NOMO-1 (cell line): ENCODE measurements around the gene DDX23.
"Not testable (repeated sequence)": the region's sequence is repeated elsewhere in the genome, so short reads cannot be mapped to it uniquely, and the experiment has no call there.

Source experiments
- DNase-seq, 2 experiments: peaks; one replicate each; lab custom pipeline; 2025; ENCODE audit not compliant: unreplicated experiment in 2 of 2; lab: John Stamatoyannopoulos, UW

Gene DDX23

DNA sequence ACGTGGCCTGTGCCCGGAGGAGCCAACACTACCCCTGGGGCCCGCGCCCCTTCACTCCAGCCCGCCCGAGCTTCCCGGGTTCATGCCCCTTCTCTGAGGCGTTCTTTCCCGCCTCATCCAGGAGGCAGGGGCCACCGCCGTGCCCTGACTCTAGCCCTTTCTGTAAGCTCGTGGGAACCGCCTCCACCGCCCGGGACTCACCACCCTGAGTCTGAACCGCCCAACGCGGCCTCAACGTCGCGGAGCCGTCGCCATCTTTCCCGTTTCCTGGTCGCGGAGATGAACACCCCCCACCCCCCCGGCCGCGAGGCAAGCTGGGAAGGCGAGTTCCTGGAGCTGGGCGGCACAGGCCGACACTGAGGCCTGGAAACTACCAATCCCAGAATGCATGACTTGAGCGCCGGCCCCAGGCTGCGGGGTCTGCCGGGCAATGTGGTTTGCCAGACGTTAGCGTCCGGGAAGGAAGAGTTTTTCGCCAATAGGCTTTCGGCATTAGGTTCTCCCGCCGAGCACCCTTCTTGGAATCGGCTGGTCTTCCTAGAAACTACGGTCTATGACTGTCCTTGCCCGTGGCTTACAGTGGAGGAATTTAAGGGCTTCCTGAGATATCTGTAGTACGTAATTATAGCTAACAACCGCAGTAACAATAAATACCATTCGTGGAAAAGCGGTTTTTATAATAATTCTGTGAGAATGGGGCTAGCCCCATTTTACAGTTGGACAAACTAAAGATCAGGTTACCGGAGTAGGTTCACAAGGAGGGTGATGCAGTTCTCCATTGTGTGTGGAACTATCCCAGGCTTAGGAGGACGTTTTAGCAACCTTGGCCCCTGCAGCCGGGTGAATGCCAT lies at the start of gene DDX23:
DDX23 (minus strand) TSS at position 281 of the 851 bp plus-strand sequence. CDS start 6,381 bp downstream, outside the sequence.
- DNase-seq = peak; percentile 97 to 99

GRCh38 chr12:48901278-48901677 lies 49.3 kb upstream of the DDX23 start:
- no peak for DNase-seq

DNA sequence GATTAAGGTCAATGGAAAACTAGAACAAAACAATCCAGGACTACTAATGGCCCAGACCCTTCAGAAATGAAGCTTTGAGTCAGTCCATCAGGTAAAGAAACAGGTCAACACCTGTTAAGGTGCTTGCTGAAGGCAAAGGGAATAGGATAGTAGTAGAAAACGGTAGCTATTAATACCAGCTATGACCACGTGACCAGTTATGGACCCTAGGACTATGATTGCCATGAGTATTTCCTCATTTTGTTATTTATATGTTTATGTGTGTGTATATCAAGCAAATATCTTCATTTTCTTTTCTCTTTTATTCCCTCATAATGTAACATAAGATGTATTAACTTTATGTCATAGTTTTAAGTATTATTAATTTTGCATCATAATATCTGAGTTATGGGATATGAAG lies 47.7 kb upstream of the DDX23 start:
- DNase-seq = no peak

DNA sequence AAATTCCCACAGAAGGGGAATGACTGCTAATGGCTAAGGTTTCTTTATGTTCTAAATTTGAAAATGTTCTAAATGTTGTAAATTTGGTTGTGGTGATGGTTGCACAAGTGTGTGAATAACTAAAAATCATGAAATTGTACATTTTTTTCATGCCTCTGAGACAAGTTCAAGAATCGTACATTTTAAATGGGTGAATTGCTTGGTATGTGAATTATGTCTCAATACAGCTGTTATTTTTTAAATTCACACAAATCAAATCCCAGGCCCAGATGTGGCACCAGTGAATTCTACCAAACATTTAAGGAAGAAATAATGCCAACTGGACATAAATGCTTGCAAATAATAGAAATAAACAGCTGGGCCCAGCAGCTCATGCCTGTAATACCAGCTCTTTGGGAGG lies 42.3 kb upstream of the DDX23 start:
- no peak for DNase-seq

- peak; percentile 48 to 70 for DNase-seq
Measured at GRCh38 chr12:48890657-48891418, 38.9 kb upstream of the DDX23 start.

GRCh38 chr12:48889679-48890078 lies 37.7 kb upstream of the DDX23 start:
- no peak for DNase-seq

DNA sequence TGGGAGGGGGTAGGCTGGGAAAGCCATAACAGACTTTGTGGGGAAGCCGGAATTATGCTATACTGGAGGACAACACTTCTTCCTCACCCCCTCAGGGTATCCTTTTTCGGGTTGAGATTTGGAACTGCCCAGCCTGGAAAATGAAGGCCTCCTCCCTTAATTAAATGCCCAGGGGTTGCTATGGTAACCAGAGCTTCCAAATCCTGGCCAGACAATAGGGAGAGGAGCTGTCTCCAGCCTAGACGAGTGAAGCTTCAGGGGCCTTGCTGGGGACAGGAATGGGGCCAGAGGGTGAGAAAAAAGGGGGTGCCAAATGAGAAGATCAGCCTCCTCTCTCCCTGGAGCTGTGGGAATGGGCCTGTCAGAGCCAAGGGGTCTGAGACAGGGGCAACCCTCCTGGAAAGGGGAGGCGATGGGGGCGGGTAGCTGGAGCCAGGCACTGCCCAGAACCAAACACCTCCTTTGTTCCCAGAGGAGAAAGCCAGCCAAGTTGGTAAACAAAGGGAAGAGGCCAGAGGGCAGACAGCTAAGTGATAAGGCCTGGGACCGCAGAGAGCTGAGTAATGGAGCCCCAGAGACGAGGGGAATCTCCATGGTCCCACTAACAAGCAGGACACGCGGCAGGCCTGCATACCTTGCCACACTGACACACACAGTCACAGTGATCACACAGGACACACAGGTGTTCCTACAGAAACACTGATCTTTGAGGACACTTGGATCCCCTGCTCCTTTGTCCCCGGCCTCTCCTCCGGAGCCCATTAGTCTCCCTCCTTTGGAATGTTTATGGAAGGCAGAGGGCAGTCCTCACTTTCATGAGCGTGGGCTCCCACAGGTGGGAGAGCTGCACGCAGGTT lies 31.6 kb upstream of the DDX23 start:
- DNase-seq = no peak

GRCh38 chr12:48882972-48883304 lies 31.0 kb upstream of the DDX23 start:
- DNase-seq = no peak

- DNase-seq = no peak
Measured at GRCh38 chr12:48882315-48882687, 30.3 kb upstream of the DDX23 start.

DNA sequence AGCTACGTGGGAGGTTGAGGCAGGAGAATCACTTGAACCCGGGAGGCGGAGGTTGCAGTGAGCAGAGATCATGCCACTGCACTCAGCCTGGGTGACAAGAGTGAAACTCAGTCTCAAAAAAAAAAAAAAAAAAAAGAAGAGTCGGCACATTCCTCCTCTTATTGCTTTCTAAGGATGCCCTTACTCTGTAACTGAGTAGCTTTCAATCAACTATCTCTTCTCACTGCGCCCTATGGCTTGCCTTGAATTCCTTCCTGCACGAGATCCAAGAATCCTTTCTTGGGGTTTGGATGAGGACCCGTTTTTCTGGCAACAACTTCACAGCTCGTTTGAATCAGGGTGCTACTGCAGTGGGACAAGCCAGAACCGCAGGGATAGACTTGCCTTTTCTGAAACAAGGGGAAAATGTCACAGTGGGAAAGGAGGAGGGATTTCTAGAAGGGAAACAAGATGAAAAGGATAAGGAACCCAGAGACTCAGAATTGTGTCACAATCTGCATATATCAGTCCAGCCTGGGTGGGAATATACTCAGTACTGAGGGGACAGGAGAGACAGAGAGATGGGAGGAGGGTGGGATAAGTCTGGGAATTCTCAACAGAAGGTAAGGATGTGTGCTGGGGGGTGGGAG lies 29.8 kb upstream of the DDX23 start:
- no peak for DNase-seq

- DNase-seq = no peak
Measured at GRCh38 chr12:48880647-48881046, 28.7 kb upstream of the DDX23 start.

GRCh38 chr12:48878548-48878947 lies 26.6 kb upstream of the DDX23 start:
- DNase-seq = no peak

DNA sequence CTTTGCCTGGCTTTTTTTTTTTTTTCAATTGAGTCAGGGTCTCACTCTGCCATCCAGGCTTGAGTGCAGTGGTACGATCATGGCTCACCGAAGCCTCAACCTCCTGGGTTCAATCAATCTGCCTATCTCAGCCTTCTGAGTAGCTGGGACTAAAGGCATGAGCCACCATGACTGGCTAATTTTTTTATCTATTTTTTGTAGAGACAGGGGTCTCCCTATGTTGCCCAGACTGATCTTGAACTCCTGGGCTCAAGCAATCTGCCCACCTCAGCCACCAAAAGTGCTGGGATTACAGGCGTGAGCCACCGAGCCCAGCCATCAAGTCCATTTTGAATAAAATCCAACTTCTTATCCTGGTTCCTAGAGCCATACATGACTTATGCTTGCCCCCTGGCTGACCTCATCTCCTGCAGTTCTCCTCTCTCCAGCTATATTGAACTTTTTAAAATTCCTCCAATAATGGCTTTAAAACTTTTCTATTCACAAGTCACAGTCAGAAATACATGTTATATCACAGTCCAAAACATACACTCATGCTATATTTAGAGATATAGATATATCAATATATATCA lies 24.1 kb upstream of the DDX23 start:
- no peak for DNase-seq

GRCh38 chr12:48873534-48873933 lies 21.6 kb upstream of the DDX23 start:
- DNase-seq = not testable (repeated sequence)

- no peak for DNase-seq
Measured at GRCh38 chr12:48873096-48873495, 21.1 kb upstream of the DDX23 start.

DNA sequence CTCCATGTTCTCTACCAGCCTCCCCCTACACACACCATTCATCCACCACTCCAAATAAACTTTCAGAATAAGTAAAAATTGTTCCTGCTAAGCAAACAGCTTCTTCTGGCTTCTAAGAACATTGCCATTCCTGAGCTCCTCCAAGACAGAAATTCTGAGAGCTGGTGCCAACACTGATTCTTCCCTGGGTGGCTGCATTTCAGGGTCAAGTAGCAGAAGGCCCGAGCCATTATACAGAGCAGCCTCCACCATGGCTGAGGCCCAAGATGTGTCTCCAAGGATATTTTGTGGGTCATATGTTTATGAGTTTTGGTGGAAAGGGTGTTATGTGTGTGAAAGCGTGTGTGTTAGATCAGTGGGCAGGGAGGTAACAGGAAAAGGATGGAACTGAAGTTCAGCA lies 17.2 kb upstream of the DDX23 start:
- DNase-seq = no peak

DNA sequence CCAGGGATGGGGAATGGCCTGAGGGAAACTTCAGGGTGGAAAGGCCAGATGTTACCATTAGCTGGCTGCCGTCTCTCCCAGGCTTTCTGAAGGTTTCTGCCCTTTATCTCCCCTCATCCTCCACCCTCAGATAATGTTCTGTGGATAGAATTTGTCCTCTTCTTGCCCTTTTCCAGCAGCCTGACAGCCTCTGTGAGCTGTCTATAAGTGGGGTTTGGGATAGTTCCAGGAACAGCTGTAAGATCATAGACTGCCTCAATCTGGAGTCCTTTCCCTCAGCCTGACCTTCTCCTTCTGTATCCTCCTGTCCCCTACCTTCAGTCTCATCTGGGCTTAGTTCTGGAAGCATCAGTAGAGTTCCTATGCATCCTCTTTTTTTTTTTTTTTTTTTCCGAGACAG lies 16.5 kb upstream of the DDX23 start:
- DNase-seq = no peak

- DNase-seq = no peak
Measured at GRCh38 chr12:48866052-48866711, 14.2 kb upstream of the DDX23 start.

GRCh38 chr12:48865281-48866051 lies 13.5 kb upstream of the DDX23 start, which contains the start of gene RND1:
RND1 (minus strand) TSS chr12:48865870; CDS start chr12:48865767, 103 bp downstream.
- peak; percentile 77 to 87 for DNase-seq
